ENCODE measurements around the gene DNHD1.

DNA sequence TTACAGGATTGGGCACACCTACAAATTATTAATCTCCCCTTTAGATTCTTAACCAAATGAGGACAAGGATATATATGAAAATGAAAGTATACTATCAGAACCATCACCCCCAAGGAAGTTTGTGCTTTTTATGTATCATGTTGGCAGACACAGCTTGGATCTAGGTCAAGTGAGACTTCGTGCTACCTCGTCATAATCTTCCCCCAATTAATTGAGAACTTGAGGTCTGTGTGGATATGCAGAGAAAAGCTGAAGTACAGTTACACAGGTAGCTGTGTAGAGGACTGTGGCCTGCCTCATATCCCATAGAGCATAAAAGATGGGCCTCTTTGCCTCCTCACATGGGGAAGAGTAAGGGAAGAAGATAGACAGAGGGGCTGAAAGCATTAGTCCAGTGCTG is 45.6 kb downstream of the DNHD1 start:
- TF ChIP-seq, protein P1, sequence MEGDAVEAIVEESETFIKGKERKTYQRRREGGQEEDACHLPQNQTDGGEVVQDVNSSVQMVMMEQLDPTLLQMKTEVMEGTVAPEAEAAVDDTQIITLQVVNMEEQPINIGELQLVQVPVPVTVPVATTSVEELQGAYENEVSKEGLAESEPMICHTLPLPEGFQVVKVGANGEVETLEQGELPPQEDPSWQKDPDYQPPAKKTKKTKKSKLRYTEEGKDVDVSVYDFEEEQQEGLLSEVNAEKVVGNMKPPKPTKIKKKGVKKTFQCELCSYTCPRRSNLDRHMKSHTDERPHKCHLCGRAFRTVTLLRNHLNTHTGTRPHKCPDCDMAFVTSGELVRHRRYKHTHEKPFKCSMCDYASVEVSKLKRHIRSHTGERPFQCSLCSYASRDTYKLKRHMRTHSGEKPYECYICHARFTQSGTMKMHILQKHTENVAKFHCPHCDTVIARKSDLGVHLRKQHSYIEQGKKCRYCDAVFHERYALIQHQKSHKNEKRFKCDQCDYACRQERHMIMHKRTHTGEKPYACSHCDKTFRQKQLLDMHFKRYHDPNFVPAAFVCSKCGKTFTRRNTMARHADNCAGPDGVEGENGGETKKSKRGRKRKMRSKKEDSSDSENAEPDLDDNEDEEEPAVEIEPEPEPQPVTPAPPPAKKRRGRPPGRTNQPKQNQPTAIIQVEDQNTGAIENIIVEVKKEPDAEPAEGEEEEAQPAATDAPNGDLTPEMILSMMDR (conservative IDR thresholded peaks at IDR 0.05) = no peak
- TF ChIP-seq ZFX (IDR thresholded peaks at IDR 0.05) = no peak
